ENCODE measurements around the gene FLOT2. TPM values are rescaled to one million over a fixed set of nuclear protein-coding genes. Genes with fewer than 3 reads are reported as not detected.
A peak's percentile ranks its signal among the peaks of the same experiment; 100 is the strongest.
"Not testable (repeated sequence)": the region's sequence is repeated elsewhere in the genome, so short reads cannot be mapped to it uniquely, and the experiment has no call there.

The FLOT2 gene
- total and polyA plus RNA-seq, 4 donors, result 46.2 to 226 (median 121) TPM

- peaks cover 12 to 38% (median 32%) of the 10 kb centered on the region in 4 donors for H3K36me3 ChIP-seq (ENCODE audit: control insufficient read depth in 4 of 4, insufficient read depth in 4 of 4, low read length in 4 of 4)
- ATAC-seq (ENCODE audit: insufficient read depth, low FRiP score) (no peak), DNase-seq (peak; percentile 41 to 57 (median 53))
- no peak overlapping the region for H3K4me3 ChIP-seq
- H3K27me3 ChIP-seq (ENCODE audit: control insufficient read depth in 3 of 3, insufficient read depth in 3 of 3, low read length in 2 of 3), result no peaks in the 10 kb centered on the region
- 81 to 82% methylated on average over 9 of the region's 9 CpGs for WGBS, 2 donors
- TF ChIP-seq CTCF (IDR thresholded peaks at IDR 0.05; ENCODE audit: control extremely low read depth, extremely low read depth), result no peak
- H3K27ac ChIP-seq (ENCODE audit: low read depth in 1 of 2, low read length in 1 of 2), result no peak overlapping the region
- peaks cover 0 to 31% (median 5%) of the 10 kb centered on the region in 5 donors for H3K4me1 ChIP-seq (ENCODE audit: control insufficient read depth in 5 of 5, insufficient read depth in 5 of 5, low read length in 5 of 5)
- H3K9me3 ChIP-seq (ENCODE audit: control insufficient read depth in 4 of 4, insufficient read depth in 3 of 4, low read length in 3 of 4), result no peaks in the 10 kb centered on the region
- no peak overlapping the region for H3K9ac ChIP-seq (ENCODE audit: insufficient read depth in 1 of 2, low read length in 2 of 2)
Measured at GRCh38 chr17:28906276-28906675, 8.7 kb upstream of the FLOT2 start.

- Histone ChIP-seq H3K27me3 (ENCODE audit: control insufficient read depth in 3 of 3, insufficient read depth in 3 of 3, low read length in 2 of 3) (no peaks in the 10 kb centered on the region), H3K36me3 (ENCODE audit: control insufficient read depth in 4 of 4, insufficient read depth in 4 of 4, low read length in 4 of 4) (peaks cover 12 to 24% (median 18%) of the 10 kb centered on the region in 4 donors), H3K4me1 (ENCODE audit: control insufficient read depth in 5 of 5, insufficient read depth in 5 of 5, low read length in 5 of 5) (peaks cover 0 to 31% (median 5%) of the 10 kb centered on the region in 5 donors), H3K4me3 (no peak overlapping the region), H3K27ac (ENCODE audit: low read depth in 1 of 2, low read length in 1 of 2) (peak overlapping the region in 1 of 2 donors; percentile 55), H3K9me3 (ENCODE audit: control insufficient read depth in 4 of 4, insufficient read depth in 3 of 4, low read length in 3 of 4) (no peaks in the 10 kb centered on the region), H3K9ac (ENCODE audit: insufficient read depth in 1 of 2, low read length in 2 of 2) (no peak overlapping the region)
- ATAC-seq (ENCODE audit: insufficient read depth, low FRiP score) (no peak), DNase-seq (no peak)
- WGBS, 2 donors, result 60 to 70% methylated on average over 4 of the region's 4 CpGs
- TF ChIP-seq CTCF (IDR thresholded peaks at IDR 0.05; ENCODE audit: control extremely low read depth, extremely low read depth), result no peak
Measured at GRCh38 chr17:28904800-28905199, 7.3 kb upstream of the FLOT2 start.

- Histone ChIP-seq H3K27ac (ENCODE audit: low read depth in 1 of 2, low read length in 1 of 2) (peak overlapping the region in 1 of 2 donors; percentile 4), H3K4me1 (ENCODE audit: control insufficient read depth in 5 of 5, insufficient read depth in 5 of 5, low read length in 5 of 5) (peaks cover 0 to 31% (median 5%) of the 10 kb centered on the region in 5 donors), H3K36me3 (ENCODE audit: control insufficient read depth in 4 of 4, insufficient read depth in 4 of 4, low read length in 4 of 4) (peaks cover 4 to 19% (median 10%) of the 10 kb centered on the region in 4 donors)
- not testable (repeated sequence) for H3K9me3 ChIP-seq (ENCODE audit: control insufficient read depth in 4 of 4, insufficient read depth in 3 of 4, low read length in 3 of 4); H3K9ac ChIP-seq (ENCODE audit: insufficient read depth in 1 of 2, low read length in 2 of 2); H3K4me3 ChIP-seq; ATAC-seq (ENCODE audit: insufficient read depth, low FRiP score); H3K27me3 ChIP-seq (ENCODE audit: control insufficient read depth in 3 of 3, insufficient read depth in 3 of 3, low read length in 2 of 3); DNase-seq
- 57 to 58% methylated on average over 5 of the region's 5 CpGs for WGBS, 2 donors
Measured at GRCh38 chr17:28903546-28903841, 6.0 kb upstream of the FLOT2 start.

- Histone ChIP-seq H3K4me1 (ENCODE audit: control insufficient read depth in 5 of 5, insufficient read depth in 5 of 5, low read length in 5 of 5) (peaks cover 0 to 29% (median 10%) of the 10 kb centered on the region in 5 donors), H3K27ac (ENCODE audit: low read depth in 1 of 2, low read length in 1 of 2) (peak within 1 kb of the TSS; percentile 85 to 92), H3K4me3 (peak within 1 kb of the TSS; percentile 82), H3K9ac (ENCODE audit: insufficient read depth in 1 of 2, low read length in 2 of 2) (peak within 1 kb of the TSS in 1 of 2 donors; percentile 75), H3K27me3 (ENCODE audit: control insufficient read depth in 3 of 3, insufficient read depth in 3 of 3, low read length in 2 of 3) (no peaks in the 10 kb centered on the region), H3K36me3 (ENCODE audit: control insufficient read depth in 4 of 4, insufficient read depth in 4 of 4, low read length in 4 of 4) (peaks cover 3 to 15% (median 6%) of the 10 kb centered on the region in 4 donors), H3K9me3 (ENCODE audit: control insufficient read depth in 4 of 4, insufficient read depth in 3 of 4, low read length in 3 of 4) (no peaks in the 10 kb centered on the region)
- TF ChIP-seq CTCF (IDR thresholded peaks at IDR 0.05; ENCODE audit: control extremely low read depth, extremely low read depth), result peak; percentile 77
- 1 to 2% methylated on average over 45 to 55 of the region's 55 CpGs for WGBS, 2 donors
- DNase-seq, result peak; percentile 90 to 95 (median 94)
- peak; percentile 96 for ATAC-seq (ENCODE audit: insufficient read depth, low FRiP score)
Measured at GRCh38 chr17:28902819-28903545, 5.4 kb upstream of the FLOT2 start, which contains the start of gene DHRS13. TSS of gene DHRS13 (minus strand) at chr17:28903079. CDS start at chr17:28902944, 135 bp downstream.
